K562 (cell line): ENCODE data around the gene KPNA1. TPM values are rescaled to one million over a fixed set of nuclear protein-coding genes. Genes with fewer than 3 reads are reported as not detected.

Experiments
- DPF2 ChIP-seq: fragments of 450-650 bp; IDR thresholded peaks from 2 replicates; pipeline ENCODE4 v1.6.1; 2016
- GABPB1 ChIP-seq: sonication (generic); formaldehyde crosslinking; IDR thresholded peaks from 2 replicates; pipeline ENCODE4 v1.8.0; 2022; ENCODE audit warnings: mild to moderate bottlenecking, missing genetic modification reagents
- HBP1 ChIP-seq: fragments of 450-650 bp; formaldehyde crosslinking; IDR thresholded peaks from 2 replicates; pipeline ENCODE4 v1.4.0; 2022; ENCODE audit warnings: missing genetic modification characterization
- MAX ChIP-seq: sonication (generic); formaldehyde crosslinking; IDR thresholded peaks from 2 replicates; pipeline ENCODE4 v1.9.0; 2022; ENCODE audit warnings: mild to moderate bottlenecking, missing genetic modification reagents
- NFE2L1 ChIP-seq: fragments of 450-650 bp; IDR thresholded peaks from 2 replicates; pipeline ENCODE4 v1.6.1; 2016; ENCODE audit warnings: missing genetic modification characterization, low read depth, mild to moderate bottlenecking, missing compliant biosample characterization, moderate library complexity, borderline replicate concordance
- RBBP5 ChIP-seq: fragments of 200-600 bp; sonication (generic); IDR thresholded peaks from 2 replicates; pipeline ENCODE4 v1.6.1; 2012; ENCODE audit warnings: borderline replicate concordance, mild to moderate bottlenecking, low read length, control low read depth, inconsistent platforms; ENCODE audit not compliant: insufficient read depth, poor library complexity, severe bottlenecking
- THAP12 ChIP-seq: fragments of 250-450 bp; sonication (Bioruptor Pico); IDR thresholded peaks from 2 replicates; pipeline ENCODE4 v1.9.0; 2021; ENCODE audit warnings: mild to moderate bottlenecking, inconsistent platforms
- TRIM24 ChIP-seq, 2 experiments: fragments of 450-650 bp; IDR thresholded peaks; 2 replicates each; pipeline ENCODE4 v1.6.1; 2016
- VEZF1 ChIP-seq: fragments of 200-800 bp; sonication (Bioruptor generic); IDR thresholded peaks from 2 replicates; pipeline ENCODE4 v1.6.1; 2017; ENCODE audit warnings: missing genetic modification characterization, missing compliant biosample characterization
- ZFP30 ChIP-seq: fragments of 250-450 bp; sonication (Bioruptor Pico); IDR thresholded peaks from 2 replicates; pipeline ENCODE4 v1.8.0; 2022; ENCODE audit warnings: moderate library complexity, mild to moderate bottlenecking, inconsistent platforms, borderline replicate concordance
- ZNF707 ChIP-seq: fragments of 250-450 bp; sonication (Bioruptor Pico); conservative IDR thresholded peaks from 2 replicates; pipeline ENCODE4 v1.8.0; 2022; ENCODE audit warnings: inconsistent platforms, mild to moderate bottlenecking, moderate library complexity
- polyA plus RNA-seq, 8 experiments: library from polyadenylated mRNA; depleted of rRNA in 4 of 8; stranded (reverse) in 5 of 8; unstranded in 3 of 8; fragments of >200 nt; fragmentation: Nextera tagmentation in 2 of 8; fragmentation: Illumina TruSeq in 1 of 8; extraction: Ambion mirVana in 2 of 8; extraction: Trizol in 1 of 8; gene quantifications; 2 replicates each; pipeline versions ENCODE4 v1.2.1 to v1.2.3, GENCODE V29; 2011 to 2014; ENCODE audit warnings: inconsistent platforms in 1 of 8, missing spikeins in 1 of 8
- total RNA-seq, 7 experiments: library from RNA; depleted of rRNA in 6 of 7; stranded (reverse); fragments of >200 nt in 6 of 7; fragmentation: Illumina TruSeq in 2 of 7; extraction: Trizol in 2 of 7; gene quantifications; 2 replicates each; pipeline versions ENCODE4 v1.2.1 to v1.2.3, GENCODE V29; 2011 to 2021; ENCODE audit warnings: low replicate concordance in 1 of 7
- TF ChIP-seq, protein P1 (sequence below): fragments of 450-650 bp; formaldehyde crosslinking; IDR thresholded peaks from 2 replicates; pipeline ENCODE4 v1.4.0; 2020; ENCODE audit warnings: mild to moderate bottlenecking, moderate library complexity
- TF ChIP-seq, protein P2 (sequence below): sonication (generic); formaldehyde crosslinking; IDR thresholded peaks from 2 replicates; pipeline ENCODE4 v1.9.0; 2022; ENCODE audit warnings: mild to moderate bottlenecking, missing genetic modification reagents

The KPNA1 gene
- total and polyA plus RNA-seq, 9 of the 15 experiments (the other 6 are each of a cell fraction or from before 2014, with no cell fraction given) = 9.3 to 53.8 (median 33.5) TPM

GRCh38 chr3:122415762-122416654 lies 98.7 kb downstream of the KPNA1 start, which contains the start of gene WDR5B (continued):
- TF ChIP-seq THAP12 (CRISPR knock-in tag) (no peak; the same call in 1 of the 2 replicates), HBP1 (no peak), NFE2L1 (tag) (no peak), MAX (CRISPR knock-in tag) (peak; percentile 66; the same call in 1 of the 2 replicates), GABPB1 (peak; percentile 89), ZNF707 (CRISPR knock-in tag) (no peak), TRIM24 (IDR thresholded peaks at IDR 0.05) (no peak), VEZF1 (CRISPR knock-in tag) (peak; percentile 84), ZFP30 (CRISPR knock-in tag) (no peak), RBBP5 (peak; percentile 59), DPF2 (no peak)
- TF ChIP-seq, protein P1, sequence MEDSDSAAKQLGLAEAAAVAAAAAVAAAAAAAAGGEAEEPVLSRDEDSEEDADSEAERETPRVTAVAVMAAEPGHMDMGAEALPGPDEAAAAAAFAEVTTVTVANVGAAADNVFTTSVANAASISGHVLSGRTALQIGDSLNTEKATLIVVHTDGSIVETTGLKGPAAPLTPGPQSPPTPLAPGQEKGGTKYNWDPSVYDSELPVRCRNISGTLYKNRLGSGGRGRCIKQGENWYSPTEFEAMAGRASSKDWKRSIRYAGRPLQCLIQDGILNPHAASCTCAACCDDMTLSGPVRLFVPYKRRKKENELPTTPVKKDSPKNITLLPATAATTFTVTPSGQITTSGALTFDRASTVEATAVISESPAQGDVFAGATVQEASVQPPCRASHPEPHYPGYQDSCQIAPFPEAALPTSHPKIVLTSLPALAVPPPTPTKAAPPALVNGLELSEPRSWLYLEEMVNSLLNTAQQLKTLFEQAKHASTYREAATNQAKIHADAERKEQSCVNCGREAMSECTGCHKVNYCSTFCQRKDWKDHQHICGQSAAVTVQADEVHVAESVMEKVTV = no peak
- TF ChIP-seq, protein P2, sequence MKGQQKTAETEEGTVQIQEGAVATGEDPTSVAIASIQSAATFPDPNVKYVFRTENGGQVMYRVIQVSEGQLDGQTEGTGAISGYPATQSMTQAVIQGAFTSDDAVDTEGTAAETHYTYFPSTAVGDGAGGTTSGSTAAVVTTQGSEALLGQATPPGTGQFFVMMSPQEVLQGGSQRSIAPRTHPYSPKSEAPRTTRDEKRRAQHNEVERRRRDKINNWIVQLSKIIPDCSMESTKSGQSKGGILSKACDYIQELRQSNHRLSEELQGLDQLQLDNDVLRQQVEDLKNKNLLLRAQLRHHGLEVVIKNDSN = peak; percentile 23; the same call in 1 of the 2 replicates
